D721Med (cell line): ENCODE data around the gene PTPN14.
"Not testable (repeated sequence)": the region's sequence is repeated elsewhere in the genome, so short reads cannot be mapped to it uniquely, and the experiment has no call there.

Source experiments
- DNase-seq: peaks from one replicate; pipeline ENCODE4 v3.0.0; 2011; ENCODE audit warnings: low spot score; ENCODE audit not compliant: insufficient read length
- FAIRE-seq: peaks from 2 replicates; lab custom pipeline; 2011; peaks lifted over from hg19 to GRCh38; lab: Jason Lieb, UNC
- CTCF ChIP-seq: IDR thresholded peaks from 2 replicates; pipeline ENCODE4 v1.5.1; 2012; ENCODE audit warnings: mild to moderate bottlenecking, control low read depth; ENCODE audit not compliant: insufficient read depth; ENCODE audit errors: missing control alignments

PTPN14 gene

GRCh38 chr1:214551436-214552173 is at the start of gene PTPN14:
Gene PTPN14, minus strand, starts transcription at chr1:214551602. Its CDS starts 86,799 bp downstream, at chr1:214464803.
- DNase-seq (peak; percentile 37), FAIRE-seq (no peak)
- peak; percentile 22 for TF ChIP-seq CTCF

GRCh38 chr1:214593158-214593557 is 41.8 kb upstream of the PTPN14 start:
- DNase-seq = no peak
- no peak for FAIRE-seq
- TF ChIP-seq CTCF = no peak

GRCh38 chr1:214591918-214592317 is 40.5 kb upstream of the PTPN14 start:
- DNase-seq, FAIRE-seq: not testable (repeated sequence)

- TF ChIP-seq CTCF = no peak
- FAIRE-seq = no peak
- no peak for DNase-seq
Measured at GRCh38 chr1:214590696-214591095, 39.3 kb upstream of the PTPN14 start.

GRCh38 chr1:214588963-214589597 is 37.7 kb upstream of the PTPN14 start:
- no peak for TF ChIP-seq CTCF
- FAIRE-seq (no peak), DNase-seq (no peak)

GRCh38 chr1:214587165-214587564 is 35.8 kb upstream of the PTPN14 start:
- DNase-seq = no peak
- TF ChIP-seq CTCF = no peak
- no peak for FAIRE-seq

- FAIRE-seq (no peak), DNase-seq (no peak)
- no peak for TF ChIP-seq CTCF
Measured at GRCh38 chr1:214586621-214587020, 35.2 kb upstream of the PTPN14 start.
